GM21576 (cell line): ENCODE results near the gene KCNQ2.

ENCODE experiments used
- ATAC-seq: cut with Tn5 transposase; IDR thresholded peaks from one replicate; pipeline ENCODE4 v1.9.1; 2021; ENCODE audit warnings: mild to moderate bottlenecking, moderate library complexity; ENCODE audit not compliant: unreplicated experiment

KCNQ2 gene

DNA sequence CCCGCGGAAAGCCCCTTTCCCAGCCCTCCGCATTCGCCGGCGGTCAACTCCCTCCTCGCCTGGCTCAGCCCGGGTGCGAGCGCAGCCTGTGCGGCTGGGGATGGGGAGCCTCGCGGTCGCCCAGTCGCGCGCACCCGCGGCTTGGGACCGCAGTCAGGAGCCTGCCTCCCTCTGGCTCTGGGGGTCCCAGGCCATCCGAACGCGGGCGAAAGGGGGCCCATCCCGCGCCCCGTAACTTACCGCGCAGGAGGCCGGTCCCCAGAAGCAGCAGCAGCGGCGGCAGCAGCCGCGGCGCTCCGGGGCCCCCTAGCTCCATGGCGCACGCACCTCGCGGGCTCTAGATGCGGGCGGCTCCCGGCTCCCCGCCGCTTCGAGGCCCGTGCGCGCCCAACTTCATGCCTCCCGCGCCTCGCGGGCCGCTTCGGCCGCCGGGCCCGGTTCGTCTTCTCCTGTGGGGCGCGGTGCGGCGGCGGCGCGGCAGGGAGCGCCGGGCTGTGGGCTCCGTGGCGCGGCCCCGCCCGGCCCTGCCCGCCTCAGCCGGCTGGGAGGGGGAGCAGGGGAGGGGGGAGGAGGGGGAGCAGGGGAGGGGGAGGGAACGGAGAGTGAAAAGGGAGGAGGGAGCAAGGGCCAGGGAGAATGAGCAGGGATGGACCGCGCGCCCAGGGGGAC lies 111.5 kb downstream of the KCNQ2 start, which contains the start of gene CHRNA4:
Gene CHRNA4 (minus strand): TSS at position 500 of the 669 bp plus-strand sequence. CDS start 184 bp downstream, at position 316.
- no peak for ATAC-seq

DNA sequence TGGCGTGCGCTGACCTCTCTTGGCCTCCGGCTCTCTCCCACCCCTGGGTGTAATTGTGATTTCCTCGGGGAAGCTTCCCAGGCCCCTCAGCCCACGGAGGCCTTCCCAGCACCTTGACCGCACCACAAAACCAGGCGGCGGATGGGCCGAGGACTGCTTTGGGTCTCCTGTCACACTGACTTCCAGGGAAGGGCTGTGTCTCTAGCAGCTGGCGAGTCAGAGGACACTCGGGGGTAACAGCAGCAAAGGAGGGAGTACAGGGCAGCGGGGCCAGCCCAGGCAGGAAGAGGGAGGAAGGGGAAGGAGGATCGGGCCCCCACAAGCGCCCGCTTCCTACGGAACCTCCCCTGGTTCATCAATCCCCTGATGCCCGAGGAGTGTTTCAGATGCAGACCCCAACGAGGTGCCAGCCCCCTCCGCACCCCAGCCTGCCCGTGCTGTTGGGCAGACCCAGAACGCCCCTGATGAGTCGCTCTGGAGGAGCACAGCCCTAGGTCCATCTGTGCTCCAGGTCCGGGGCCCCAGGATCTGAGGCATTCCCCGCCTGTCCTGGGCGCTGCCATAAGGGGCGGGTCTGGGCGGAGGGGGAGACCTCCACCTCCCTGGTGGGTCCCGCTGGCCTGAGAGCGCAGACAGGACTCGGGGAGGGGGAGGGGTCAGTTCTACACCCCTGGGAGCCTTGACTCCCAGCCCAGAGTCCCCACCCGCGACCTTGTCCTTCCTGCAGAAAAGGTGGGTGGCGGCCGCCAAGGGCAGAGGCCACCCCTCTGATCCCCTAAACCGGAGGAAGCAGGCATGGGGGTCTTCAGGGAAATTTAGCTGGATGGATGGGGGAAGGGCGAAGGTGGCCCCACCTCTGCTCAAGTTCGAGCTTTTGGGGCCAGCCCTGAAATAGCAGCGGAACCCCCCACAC lies 112.3 kb downstream of the KCNQ2 start:
- ATAC-seq = no peak

DNA sequence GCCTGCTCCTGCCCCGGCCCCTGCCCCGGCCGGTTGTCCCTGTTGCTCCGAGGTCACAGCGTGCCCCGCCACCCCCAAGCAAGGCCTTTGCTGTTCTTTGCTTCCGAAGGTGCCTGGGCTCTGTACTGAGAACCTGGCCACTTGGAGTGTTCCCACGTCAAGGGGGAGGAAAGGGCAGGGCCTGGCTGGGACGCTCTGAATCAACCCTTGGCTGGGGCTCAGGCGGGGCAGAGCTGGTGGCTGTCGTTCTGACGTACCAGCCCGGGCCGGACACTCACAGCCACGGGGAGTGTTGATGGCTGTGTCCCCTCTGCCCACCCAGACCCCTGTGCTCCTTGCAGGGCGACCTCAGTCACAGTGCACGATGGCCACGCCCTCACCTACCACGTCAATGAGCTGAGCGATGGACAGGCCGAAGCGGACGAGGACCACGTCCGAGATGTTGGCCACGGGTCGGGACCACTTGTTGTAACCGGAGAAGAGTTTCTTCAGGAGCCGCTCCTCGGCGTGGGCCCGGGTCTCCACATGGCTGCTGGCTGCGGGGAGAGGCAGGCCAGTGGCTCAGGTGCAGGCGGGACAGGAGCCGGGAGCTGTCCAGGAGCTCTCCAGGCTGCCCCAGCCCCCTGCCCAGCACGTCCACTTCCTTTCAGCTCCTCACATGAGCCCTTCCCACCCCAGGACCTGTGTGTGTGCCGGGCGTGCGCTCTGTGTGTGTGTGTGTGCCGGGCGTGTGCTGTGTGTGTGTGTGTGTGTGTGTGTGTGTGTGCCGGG lies 113.1 kb downstream of the KCNQ2 start:
- no peak for ATAC-seq

DNA sequence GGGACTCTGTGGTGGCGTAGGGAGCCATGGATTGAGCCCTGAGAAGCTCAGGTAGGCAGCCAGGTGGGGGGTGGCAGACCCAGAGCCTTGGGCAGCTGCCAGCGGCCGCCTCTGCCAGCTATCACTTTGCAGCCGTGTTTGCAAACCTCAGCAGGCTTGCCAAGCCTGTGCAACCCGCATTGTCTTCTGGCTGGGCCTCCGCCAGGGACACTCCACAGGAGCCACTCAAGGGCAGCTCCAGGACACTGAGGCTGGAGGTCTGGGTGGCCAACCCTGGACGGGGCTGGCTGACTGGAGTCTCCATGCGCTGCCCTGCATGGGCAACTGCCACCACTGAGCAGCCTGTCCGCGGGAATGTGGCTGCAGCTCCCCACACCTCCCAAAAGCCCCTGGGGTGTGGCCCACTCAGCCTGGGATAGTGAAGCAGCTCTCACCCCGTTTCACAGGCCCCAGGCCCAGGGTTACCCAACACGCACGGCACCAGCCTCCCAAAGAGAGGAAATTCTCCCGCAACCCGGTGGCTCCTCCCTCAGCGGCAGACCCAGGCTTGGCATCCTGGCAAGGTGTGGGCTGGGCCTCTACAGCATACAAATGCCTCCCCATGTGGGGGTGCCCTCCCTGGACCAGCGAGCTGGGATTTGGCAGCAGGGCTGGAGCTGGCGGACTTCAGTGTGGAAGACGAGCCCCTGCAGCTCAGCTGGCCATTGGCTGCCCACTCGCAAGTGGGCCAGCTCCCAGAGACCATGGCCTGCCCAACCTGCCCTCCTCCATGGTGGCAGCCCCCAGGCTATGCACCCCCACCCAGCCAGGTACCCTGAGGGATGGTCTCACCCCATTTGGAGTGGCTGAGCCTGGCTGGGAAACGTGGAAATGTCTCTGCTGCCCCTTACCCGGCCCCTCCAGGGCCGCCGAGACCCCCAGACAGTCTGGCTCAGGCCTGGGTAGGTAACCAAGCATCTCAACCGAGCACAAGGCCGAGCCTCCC lies 114.2 kb downstream of the KCNQ2 start:
- no peak for ATAC-seq

DNA sequence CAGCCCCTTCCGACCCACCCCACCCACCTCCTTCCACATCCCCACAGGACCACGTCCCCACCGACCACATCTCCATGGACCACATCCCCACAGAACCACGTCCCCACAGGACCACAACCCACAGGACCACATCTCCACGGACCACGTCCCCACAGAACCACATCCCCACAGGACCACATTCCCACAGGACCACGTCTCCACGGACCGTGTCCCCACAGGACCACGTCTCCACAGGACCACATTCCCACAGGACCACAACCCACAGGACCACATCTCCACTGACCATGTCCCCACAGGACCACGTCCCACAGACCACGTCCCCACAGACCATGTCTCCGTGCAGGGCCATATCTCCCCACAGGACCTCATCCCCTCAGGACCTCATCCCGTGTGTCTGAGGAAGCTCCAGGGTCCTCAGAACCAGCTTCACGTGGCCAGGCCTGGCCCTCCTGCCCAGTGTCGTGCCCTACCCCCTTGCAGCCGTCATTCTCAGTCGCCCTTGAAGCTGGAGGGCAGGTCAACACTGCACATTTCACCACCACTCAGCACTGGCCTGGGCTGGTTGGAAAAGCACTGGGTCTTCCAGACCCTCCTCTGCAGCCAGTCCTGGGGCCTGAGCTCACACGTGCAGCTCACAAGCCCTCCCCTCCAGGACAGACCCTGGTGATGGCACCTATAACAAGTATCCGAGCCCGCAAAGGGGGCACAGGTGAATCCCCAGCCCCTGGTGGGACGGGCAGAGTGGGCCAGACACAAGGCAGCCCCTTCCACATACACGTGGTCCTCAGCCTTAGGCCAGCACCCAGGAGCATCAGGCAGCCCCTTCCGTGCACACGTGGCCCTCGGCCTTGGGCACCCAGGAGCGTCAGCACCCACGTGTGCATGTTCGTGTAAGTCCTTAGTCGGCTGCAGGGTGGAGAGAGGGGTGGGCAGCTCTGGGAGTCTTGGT lies 115.2 kb downstream of the KCNQ2 start:
- no peak for ATAC-seq

DNA sequence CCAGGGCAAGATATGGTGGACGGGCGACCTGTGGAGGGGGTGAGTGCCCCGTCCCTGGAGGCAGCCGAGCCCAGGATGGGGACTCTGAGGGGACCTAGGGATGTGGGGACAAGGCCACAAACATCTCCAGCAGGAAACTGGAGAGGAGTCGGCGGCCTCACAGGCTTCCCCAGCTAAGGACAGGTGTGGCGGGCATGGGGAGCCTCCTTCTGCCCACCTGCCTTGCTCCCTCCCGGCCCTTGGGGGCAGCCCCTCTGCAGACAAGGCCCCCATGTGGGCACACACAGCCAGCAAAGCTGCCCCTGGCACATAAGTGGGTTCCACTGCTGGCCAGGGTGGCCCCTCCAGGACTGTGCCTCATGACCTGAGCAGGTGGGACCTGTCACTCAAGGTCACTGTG lies 115.9 kb downstream of the KCNQ2 start:
- ATAC-seq = no peak

DNA sequence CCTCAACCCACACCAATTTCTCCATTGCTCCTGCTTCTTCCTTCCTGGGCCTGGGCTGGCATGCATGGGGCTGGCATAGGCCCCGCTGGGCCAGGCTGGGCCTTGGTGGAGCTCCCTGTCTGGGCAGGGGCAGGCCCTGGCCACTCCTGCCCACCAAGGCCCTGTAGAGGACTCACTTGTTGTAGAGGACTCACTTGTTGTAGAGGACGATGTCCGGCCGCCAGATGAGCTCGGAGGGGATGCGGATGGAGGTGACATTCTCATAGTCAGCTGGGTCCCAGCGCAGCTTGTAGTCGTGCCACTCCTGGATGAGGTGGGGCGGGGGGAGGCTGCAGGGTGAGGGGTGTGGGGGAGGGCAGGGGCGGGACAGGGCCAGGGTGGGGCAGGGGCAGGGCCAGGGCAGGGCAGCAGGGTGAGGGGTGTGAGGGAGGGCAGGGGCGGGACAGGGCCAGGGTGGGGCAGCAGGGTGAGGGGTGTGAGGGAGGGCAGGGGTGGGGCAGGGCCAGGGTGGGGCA lies 116.6 kb downstream of the KCNQ2 start:
- no peak for ATAC-seq

DNA sequence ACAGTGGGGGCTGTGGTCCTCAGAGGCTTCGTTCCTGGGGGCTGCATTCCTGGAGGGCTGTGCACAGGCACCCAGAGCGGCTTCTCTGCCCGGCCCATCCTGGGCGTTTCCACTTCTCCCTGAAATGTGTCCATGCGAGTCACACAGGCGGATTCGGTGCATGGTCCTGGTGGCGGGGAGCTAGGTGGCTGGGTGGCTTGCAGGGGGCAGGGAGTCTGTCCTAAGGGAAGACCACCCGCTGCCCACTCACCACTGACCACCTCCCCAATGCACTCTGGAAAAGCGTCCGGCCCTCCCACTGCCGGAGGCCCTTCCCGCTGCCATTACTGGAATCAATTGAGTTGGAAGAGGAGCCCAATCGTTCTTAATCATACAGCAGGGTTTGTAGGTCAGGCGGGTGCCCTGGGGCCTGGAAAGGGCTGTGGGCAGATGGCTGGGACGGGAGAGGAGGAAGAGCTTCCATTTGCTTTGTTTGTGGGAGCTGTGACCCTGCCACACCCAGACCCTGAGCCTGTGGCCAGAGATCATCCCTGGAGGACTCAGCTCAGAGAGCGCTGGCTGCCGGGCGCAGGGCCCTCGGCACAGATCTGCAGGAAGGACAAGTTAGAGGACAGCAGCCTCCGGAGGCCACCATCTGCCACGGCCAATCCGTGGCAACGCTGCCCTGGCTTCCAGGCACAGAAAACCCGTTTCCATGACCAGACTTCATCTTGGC lies 117.7 kb downstream of the KCNQ2 start:
- ATAC-seq = no peak

DNA sequence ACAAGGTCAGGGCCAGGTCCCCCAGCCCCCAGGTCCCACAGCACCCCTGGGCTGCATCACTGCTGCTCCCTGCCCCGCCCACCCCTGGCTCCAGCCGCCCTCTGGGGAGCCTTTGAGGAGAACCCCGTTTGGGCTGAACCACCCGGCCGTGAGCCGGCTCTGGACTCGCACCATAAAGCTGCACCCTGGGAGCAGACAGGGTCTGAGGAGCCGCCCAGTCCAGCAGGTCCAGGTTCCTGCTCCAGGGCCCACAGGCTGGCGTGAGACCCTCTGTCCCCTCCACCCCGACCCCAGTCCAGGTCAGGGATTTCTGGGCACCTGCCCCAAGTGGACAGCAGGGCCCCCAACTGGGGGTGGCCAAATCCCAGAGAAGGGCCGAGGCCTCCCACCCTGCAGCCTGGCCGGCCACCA lies 119.6 kb downstream of the KCNQ2 start:
- no peak for ATAC-seq

DNA sequence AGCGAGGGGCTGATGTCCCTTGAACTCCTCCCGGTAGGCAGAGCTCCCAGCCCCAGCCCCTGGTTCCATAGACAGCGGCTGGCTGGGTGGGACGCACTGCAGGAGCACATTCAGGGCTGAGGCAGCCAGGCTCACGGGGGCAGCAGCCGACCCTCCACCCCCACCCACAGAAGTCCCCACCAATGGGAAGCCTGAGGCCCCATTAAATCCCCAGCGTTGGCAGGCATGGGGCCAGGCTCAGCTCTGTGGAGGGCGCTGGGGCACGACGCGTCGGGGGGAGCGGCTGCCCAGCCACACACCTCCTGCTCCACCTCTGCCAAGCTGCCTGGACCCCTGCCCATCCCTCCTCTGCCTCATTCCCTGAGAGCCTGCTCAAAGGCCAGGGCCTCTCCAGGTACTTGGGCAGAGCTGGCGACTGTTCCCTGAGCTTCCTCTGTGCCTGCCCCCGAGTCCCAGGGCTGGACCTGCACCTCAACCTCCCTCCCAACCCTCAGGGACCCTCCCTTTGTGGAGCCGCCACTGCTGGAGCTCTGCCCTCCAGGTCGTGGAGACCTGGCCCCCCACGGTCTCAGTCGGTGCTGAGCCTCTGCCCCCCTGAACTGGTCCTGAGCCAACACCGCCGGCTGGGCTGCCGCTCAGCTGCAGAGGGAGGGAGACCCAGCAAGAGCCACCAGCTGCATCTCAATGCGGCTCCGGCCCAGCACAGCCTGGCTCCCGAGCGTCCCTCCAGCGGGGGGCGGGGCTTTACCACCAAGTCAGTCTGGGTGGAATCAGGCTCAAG lies 120.5 kb downstream of the KCNQ2 start:
- ATAC-seq = no peak

DNA sequence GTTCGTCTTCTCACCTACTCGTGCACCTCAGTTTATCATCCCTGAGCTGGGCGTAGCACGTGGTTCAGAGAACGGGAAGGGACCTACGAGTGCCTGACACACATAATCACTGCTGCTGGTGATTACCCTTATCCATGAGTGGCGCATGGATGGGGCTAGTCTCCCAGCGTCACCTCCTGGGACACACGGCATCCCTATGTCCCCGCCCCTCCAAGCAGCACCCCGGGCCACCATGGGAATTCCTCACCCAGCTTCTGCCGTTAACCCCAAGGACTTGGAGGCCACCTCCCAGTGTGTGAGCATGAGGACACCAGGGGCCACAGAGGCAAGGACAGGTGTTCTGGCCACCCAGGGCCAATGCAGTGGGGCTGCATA lies 121.1 kb downstream of the KCNQ2 start:
- no peak for ATAC-seq

DNA sequence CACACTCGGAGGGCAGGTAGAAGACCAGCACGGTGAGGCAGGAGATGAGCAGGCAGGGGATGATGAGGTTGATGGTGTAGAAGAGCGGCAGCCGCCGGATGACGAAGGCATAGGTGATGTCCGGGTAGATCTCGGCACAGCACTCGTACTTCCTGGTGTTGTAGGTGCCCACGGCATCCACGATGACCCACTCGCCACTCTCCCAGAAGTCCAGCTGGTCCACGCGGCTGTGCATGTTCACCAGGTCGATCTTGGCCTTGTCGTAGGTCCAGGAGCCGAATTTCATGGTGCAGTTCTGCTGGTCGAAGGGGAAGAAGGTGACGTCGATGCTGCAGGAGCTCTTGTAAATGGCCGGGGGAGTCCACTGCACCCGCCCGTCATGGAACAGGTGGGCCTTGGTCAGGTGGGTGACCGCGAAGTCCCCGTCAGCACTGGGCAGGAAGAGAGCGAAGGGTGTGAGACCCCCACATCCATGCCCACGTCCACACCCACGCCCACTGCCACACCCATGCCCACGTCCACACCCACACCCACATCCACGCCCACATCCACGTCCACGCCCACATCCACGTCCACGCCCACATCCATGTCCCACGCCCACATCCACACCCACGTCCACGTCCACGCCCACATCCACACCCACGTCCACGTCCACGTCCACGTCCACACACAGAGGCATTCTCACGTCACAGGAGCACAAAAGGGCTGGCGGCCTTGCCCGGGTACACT lies 121.7 kb downstream of the KCNQ2 start:
- no peak for ATAC-seq
